ENCODE results near the gene LIME1. TPM values are rescaled to one million over a fixed set of nuclear protein-coding genes. Genes with fewer than 3 reads are reported as not detected.

The LIME1 gene
- total and polyA plus RNA-seq, 2 of the 8 experiments (the other 6 are each of a cell fraction or from before 2014, with no cell fraction given), result 4.5 to 5.9 TPM

GRCh38 chr20:63738687-63739129, 2.2 kb downstream of the LIME1 start:
- peak overlapping the region; percentile 71 to 95 for H3K4me2 ChIP-seq (ENCODE audit: insufficient read depth in 1 of 2, low read depth in 2 of 2, low read length in 2 of 2)
- no peak overlapping the region for H2BK120ac ChIP-seq (replicated peaks; ENCODE audit: low read depth, low read length)
- TF ChIP-seq SRF (IDR thresholded peaks at IDR 0.05; ENCODE audit: low read depth, low read length) (no peak), PHF8 (conservative IDR thresholded peaks at IDR 0.05; ENCODE audit: low read depth, low read length) (no peak), MAFK (IDR thresholded peaks at IDR 0.05; ENCODE audit: low read depth, low read length) (no peak), KDM5A (IDR thresholded peaks at IDR 0.05; ENCODE audit: low read length) (no peak), SIN3A (conservative IDR thresholded peaks at IDR 0.05 in 1 of 2, IDR thresholded peaks at IDR 0.05 in 1 of 2; ENCODE audit: low read depth in 1 of 2, low read length in 2 of 2) (peak in 1 of 2 experiments; percentile 47; a peak in 1 of 4 replicates), JUND (IDR thresholded peaks at IDR 0.05; ENCODE audit: low read length) (no peak)
- TF ChIP-seq, protein P1, sequence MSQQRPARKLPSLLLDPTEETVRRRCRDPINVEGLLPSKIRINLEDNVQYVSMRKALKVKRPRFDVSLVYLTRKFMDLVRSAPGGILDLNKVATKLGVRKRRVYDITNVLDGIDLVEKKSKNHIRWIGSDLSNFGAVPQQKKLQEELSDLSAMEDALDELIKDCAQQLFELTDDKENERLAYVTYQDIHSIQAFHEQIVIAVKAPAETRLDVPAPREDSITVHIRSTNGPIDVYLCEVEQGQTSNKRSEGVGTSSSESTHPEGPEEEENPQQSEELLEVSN (IDR thresholded peaks at IDR 0.05), result 0 out of 2 replicates have a peak, but pooled peaks have one; percentile 19
- TF ChIP-seq, protein P2, sequence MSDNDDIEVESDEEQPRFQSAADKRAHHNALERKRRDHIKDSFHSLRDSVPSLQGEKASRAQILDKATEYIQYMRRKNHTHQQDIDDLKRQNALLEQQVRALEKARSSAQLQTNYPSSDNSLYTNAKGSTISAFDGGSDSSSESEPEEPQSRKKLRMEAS (IDR thresholded peaks at IDR 0.05), result peak; percentile 49

More at GRCh38 chr20:63738687-63739129, 2.2 kb downstream of the LIME1 start:
- no peak overlapping the region for H4K8ac ChIP-seq (ENCODE audit: extremely low read depth, insufficient read depth, low read length)
- no peak overlapping the region for H3K14ac ChIP-seq (ENCODE audit: insufficient read length)
- peaks cover 0 to 23% (median 7%) of the 10 kb centered on the region in 4 experiments; a peak in 5 of 8 replicates for H3K36me3 ChIP-seq (ENCODE audit: control insufficient read depth in 2 of 4, insufficient read depth in 4 of 4, low read length in 3 of 4)
- no peak overlapping the region for H4K5ac ChIP-seq (ENCODE audit: insufficient read length, low read depth, low read length)
- peaks cover 13% of the 10 kb centered on the region; the same call in 1 of the 2 replicates for H3K23me2 ChIP-seq (ENCODE audit: low read depth, low read length)
- H3K9ac ChIP-seq (replicated peaks in 1 of 4; ENCODE audit: extremely low read depth in 1 of 4, low read depth in 3 of 4, low read length in 3 of 4), result no peak overlapping the region
- H3K79me2 ChIP-seq (ENCODE audit: control insufficient read depth in 1 of 2, insufficient read depth in 2 of 2, low read length in 2 of 2), result no peaks in the 10 kb centered on the region
- H3K4me3 ChIP-seq (ENCODE audit: extremely low read depth in 1 of 4, insufficient read depth in 2 of 4, low read depth in 3 of 4, low read length in 4 of 4), result peak overlapping the region; percentile 27 to 68 (median 33); a peak in 6 of 8 replicates
- H3K56ac ChIP-seq (replicated peaks; ENCODE audit: insufficient read length, low read depth, low read length), result no peak overlapping the region
- no peak for FAIRE-seq
- peaks cover 0 to 20% (median 11%) of the 10 kb centered on the region in 4 experiments; a peak in 6 of 7 replicates for H3K4me1 ChIP-seq (replicated peaks in 1 of 4; ENCODE audit: control insufficient read depth in 3 of 4, insufficient read depth in 4 of 4, low read length in 3 of 4)
- H3K27ac ChIP-seq (ENCODE audit: low read depth, low read length), result no peak overlapping the region
- no peak overlapping the region for H2BK20ac ChIP-seq (ENCODE audit: low read length)
- no peak overlapping the region for H2BK15ac ChIP-seq (ENCODE audit: low read length)
- no peaks in the 10 kb centered on the region for H3K9me3 ChIP-seq (ENCODE audit: insufficient read depth in 2 of 2, low read depth in 1 of 2, low read length in 1 of 2)
- H3K23ac ChIP-seq (ENCODE audit: insufficient read length), result no peak overlapping the region
- H4K91ac ChIP-seq (replicated peaks; ENCODE audit: insufficient read length, low read length), result no peak overlapping the region
- peaks cover 3 to 22% of the 10 kb centered on the region in 2 experiments for H4K20me1 ChIP-seq (replicated peaks in 1 of 2; ENCODE audit: control insufficient read depth in 1 of 2, insufficient read depth in 2 of 2, low read length in 2 of 2)
- ChIA-PET POLR2A (ENCODE audit: partially characterized antibody) (interaction anchor here (0.6 to 3.0 kb wide), 17 partner anchors 9 to 242 kb away, joined by 3 to 16 read pairs (median 4); partner anchors contain the start of genes ARFRP1, TPD52L2 and ZGPAT), CTCF (ENCODE audit: partially characterized antibody) (interaction anchor here (0.6 to 2.6 kb wide), 6 partner anchors 12 to 97 kb away, joined by 3 to 7 read pairs (median 4); no protein-coding TSS in a partner anchor)
- no peak overlapping the region for H2AK5ac ChIP-seq (ENCODE audit: low read depth, low read length)
- H3K79me1 ChIP-seq (ENCODE audit: low read depth, low read length), result no peaks in the 10 kb centered on the region
- H2BK5ac ChIP-seq (ENCODE audit: low read depth, low read length), result no peak overlapping the region
- H3K4ac ChIP-seq (replicated peaks; ENCODE audit: insufficient read length, low read depth, low read length), result no peak overlapping the region
- H2AFZ ChIP-seq (ENCODE audit: low read length), result no peak overlapping the region
- no peak overlapping the region for H3K18ac ChIP-seq (ENCODE audit: extremely low read depth, low read length)
- peaks cover 0 to 12% (median 8%) of the 10 kb centered on the region in 4 experiments; a peak in 4 of 7 replicates for H3K27me3 ChIP-seq (replicated peaks in 1 of 4; ENCODE audit: control insufficient read depth in 3 of 4, extremely low read depth in 1 of 4, insufficient read depth in 3 of 4, low read length in 3 of 4)
- peak in 1 of 2 experiments; percentile 80 for DNase-seq (ENCODE audit: low read depth in 1 of 2, low spot score in 2 of 2)
- no peak overlapping the region for H2BK12ac ChIP-seq (ENCODE audit: low read depth, low read length)
- WGBS, 2 experiments (ENCODE audit: extremely low coverage in 1 of 2, insufficient coverage in 1 of 2, insufficient read length in 1 of 2, insufficient replicate concordance in 2 of 2, low coverage in 1 of 2, low lambda C conversion rate in 2 of 2, missing lambda C conversion rate in 1 of 2), result 8% methylated on average over 9 of the region's 26 CpGs; no CpG with 5 or more reads in 1 of the 2 experiments
